HG03097 (cell line): Measurements from ENCODE around the gene ZNF766.
"Not testable (repeated sequence)": the region's sequence is repeated elsewhere in the genome, so short reads cannot be mapped to it uniquely, and the experiment has no call there.

Experiments used
- ATAC-seq: cut with Tn5 transposase; IDR thresholded peaks from one replicate; pipeline ENCODE4 v1.9.1; 2021; ENCODE audit not compliant: unreplicated experiment, low FRiP score

ZNF766 gene

GRCh38 chr19:52269338-52270261 lies at the start of gene ZNF766:
Gene ZNF766, plus strand, starts transcription at chr19:52269587. Its CDS starts 27 bp downstream, at chr19:52269614.
- peak; percentile 97 for ATAC-seq

GRCh38 chr19:52219611-52220010 lies 49.8 kb upstream of the ZNF766 start:
- no peak for ATAC-seq

GRCh38 chr19:52221031-52221430 lies 48.4 kb upstream of the ZNF766 start:
- no peak for ATAC-seq

- ATAC-seq = no peak
Observed at GRCh38 chr19:52221831-52222375, 47.5 kb upstream of the ZNF766 start.

GRCh38 chr19:52224211-52224610 lies 45.2 kb upstream of the ZNF766 start:
- ATAC-seq = no peak

GRCh38 chr19:52226652-52227051 lies 42.7 kb upstream of the ZNF766 start:
- ATAC-seq = no peak

GRCh38 chr19:52227196-52227940 lies 42.0 kb upstream of the ZNF766 start:
- no peak for ATAC-seq

GRCh38 chr19:52227980-52228379 lies 41.4 kb upstream of the ZNF766 start:
- no peak for ATAC-seq

GRCh38 chr19:52229524-52229923 lies 39.9 kb upstream of the ZNF766 start:
- no peak for ATAC-seq

GRCh38 chr19:52230685-52231084 lies 38.7 kb upstream of the ZNF766 start:
- no peak for ATAC-seq

GRCh38 chr19:52231154-52231910 lies 38.1 kb upstream of the ZNF766 start:
- ATAC-seq = no peak

- no peak for ATAC-seq
Observed at GRCh38 chr19:52234406-52234805, 35.0 kb upstream of the ZNF766 start.

- ATAC-seq = no peak
Observed at GRCh38 chr19:52237197-52237596, 32.2 kb upstream of the ZNF766 start.

GRCh38 chr19:52237771-52238400 lies 31.5 kb upstream of the ZNF766 start:
- ATAC-seq = no peak

- ATAC-seq = no peak
Observed at GRCh38 chr19:52244021-52244420, 25.4 kb upstream of the ZNF766 start.

GRCh38 chr19:52248241-52248640 lies 21.1 kb upstream of the ZNF766 start:
- no peak for ATAC-seq

GRCh38 chr19:52258426-52258825 lies 11.0 kb upstream of the ZNF766 start:
- ATAC-seq = no peak

GRCh38 chr19:52265556-52265955 lies 3.8 kb upstream of the ZNF766 start:
- ATAC-seq = not testable (repeated sequence)

- ATAC-seq = no peak
Observed at GRCh38 chr19:52270266-52270885, 989 bp downstream of the ZNF766 start.

- no peak for ATAC-seq
Observed at GRCh38 chr19:52273301-52273700, 3.9 kb downstream of the ZNF766 start.
